ENCODE results near the gene FOXP1. TPM values are rescaled to one million over a fixed set of nuclear protein-coding genes. Genes with fewer than 3 reads are reported as not detected.

FOXP1 gene
- total RNA-seq, 4 donors from 2014 or later: 86.4 to 107 (median 93.8) TPM

DNA sequence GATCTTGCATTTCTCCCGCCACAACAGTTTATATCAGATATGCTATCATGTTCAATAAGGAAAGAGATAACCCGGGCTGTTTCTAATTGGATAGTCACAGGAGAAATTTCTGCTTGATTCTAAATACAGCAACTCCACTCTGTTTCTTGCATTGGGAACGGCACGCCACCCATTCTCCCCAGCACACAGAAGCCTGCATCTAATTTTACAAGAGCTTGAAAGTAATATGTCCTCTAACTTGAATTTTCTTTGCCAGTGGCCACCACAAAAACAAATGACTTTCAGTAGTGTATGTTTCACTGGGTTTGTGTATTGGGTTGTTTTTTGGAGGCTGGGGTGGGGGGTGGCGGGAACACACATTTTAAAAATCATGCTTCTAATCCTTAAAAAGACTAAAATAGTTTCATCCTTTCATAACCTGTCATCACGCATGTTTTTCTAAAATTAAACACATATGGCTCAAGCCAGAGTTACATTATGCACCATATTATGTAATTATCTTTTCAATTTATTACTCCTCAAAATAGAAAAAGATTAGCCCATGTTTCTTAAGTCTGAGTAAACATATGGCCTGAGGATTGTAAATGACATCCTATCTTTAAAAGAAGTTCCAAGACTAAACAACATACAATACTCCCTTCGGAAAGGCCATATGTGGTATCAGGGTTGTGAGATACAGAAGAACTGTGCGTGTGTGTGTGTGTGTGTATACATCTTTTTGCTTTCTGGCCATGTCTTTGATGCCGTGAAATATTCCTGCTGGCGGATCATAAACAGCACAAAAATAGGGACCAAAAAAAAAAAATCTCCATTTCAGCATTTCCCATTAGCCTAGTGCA, 176.3 kb downstream of the FOXP1 start:
- WGBS, 2 donors: 84 to 87% methylated on average over 10 of the region's 10 CpGs
- H3K9me3 ChIP-seq: no peaks in the 10 kb centered on the region
- no peak overlapping the region for H3K27ac ChIP-seq
- no peaks in the 10 kb centered on the region for H3K36me3 ChIP-seq
- H3K4me1 ChIP-seq: peaks cover 0 to 3% (median 1%) of the 10 kb centered on the region in 4 donors
- TF ChIP-seq POLR2A (IDR thresholded peaks at IDR 0.05): no peak
- TF ChIP-seq CTCF (IDR thresholded peaks at IDR 0.05): no peak
- TF ChIP-seq EP300 (IDR thresholded peaks at IDR 0.05): no peak
- H3K4me3 ChIP-seq: no peak overlapping the region
- no peaks in the 10 kb centered on the region for H3K27me3 ChIP-seq
- DNase-seq (ENCODE audit: low spot score in 2 of 2): no peak

- no peak for TF ChIP-seq CTCF (IDR thresholded peaks at IDR 0.05)
- TF ChIP-seq POLR2A (IDR thresholded peaks at IDR 0.05): no peak
- TF ChIP-seq EP300 (IDR thresholded peaks at IDR 0.05): no peak
- DNase-seq (ENCODE audit: low spot score in 2 of 2): no peak
- no peaks in the 10 kb centered on the region for H3K36me3 ChIP-seq
- H3K27me3 ChIP-seq: no peaks in the 10 kb centered on the region
- H3K9me3 ChIP-seq: no peaks in the 10 kb centered on the region
- no peak overlapping the region for H3K4me3 ChIP-seq
- H3K27ac ChIP-seq: no peak overlapping the region
- H3K4me1 ChIP-seq: peaks cover 0 to 20% (median 6%) of the 10 kb centered on the region in 4 donors
- WGBS, 2 donors: 72 to 77% methylated on average over 2 of the region's 2 CpGs
Observed at GRCh38 chr3:71402911-71403310, 180.6 kb downstream of the FOXP1 start.

DNA sequence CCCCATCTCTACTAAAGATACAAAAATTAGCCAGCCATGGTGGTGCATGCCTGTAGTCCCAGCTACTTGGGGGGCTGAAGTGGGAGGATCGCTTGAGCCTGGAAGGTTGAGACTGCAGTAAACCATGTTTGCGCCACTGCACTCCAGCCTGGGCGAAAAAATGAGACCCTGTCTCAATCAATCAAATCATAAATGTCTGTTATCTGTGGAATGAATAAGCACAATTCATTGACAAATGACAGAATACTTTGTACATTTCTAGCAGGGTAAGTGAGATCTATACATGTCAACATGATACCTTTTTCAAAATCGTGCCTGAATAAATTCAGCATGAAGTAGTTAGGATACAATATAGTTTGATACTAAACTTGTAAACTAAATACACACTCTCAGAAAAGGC, 181.2 kb downstream of the FOXP1 start:
- Histone ChIP-seq H3K4me1 (peaks cover 0 to 26% (median 8%) of the 10 kb centered on the region in 4 donors), H3K9me3 (no peaks in the 10 kb centered on the region), H3K27ac (no peak overlapping the region), H3K27me3 (no peaks in the 10 kb centered on the region), H3K36me3 (no peaks in the 10 kb centered on the region), H3K4me3 (no peak overlapping the region)
- WGBS, 2 donors: 92 to 95% methylated on average over 4 of the region's 4 CpGs
- DNase-seq (ENCODE audit: low spot score in 2 of 2): no peak
- TF ChIP-seq CTCF (IDR thresholded peaks at IDR 0.05) (no peak), POLR2A (IDR thresholded peaks at IDR 0.05) (no peak), EP300 (IDR thresholded peaks at IDR 0.05) (no peak)

DNA sequence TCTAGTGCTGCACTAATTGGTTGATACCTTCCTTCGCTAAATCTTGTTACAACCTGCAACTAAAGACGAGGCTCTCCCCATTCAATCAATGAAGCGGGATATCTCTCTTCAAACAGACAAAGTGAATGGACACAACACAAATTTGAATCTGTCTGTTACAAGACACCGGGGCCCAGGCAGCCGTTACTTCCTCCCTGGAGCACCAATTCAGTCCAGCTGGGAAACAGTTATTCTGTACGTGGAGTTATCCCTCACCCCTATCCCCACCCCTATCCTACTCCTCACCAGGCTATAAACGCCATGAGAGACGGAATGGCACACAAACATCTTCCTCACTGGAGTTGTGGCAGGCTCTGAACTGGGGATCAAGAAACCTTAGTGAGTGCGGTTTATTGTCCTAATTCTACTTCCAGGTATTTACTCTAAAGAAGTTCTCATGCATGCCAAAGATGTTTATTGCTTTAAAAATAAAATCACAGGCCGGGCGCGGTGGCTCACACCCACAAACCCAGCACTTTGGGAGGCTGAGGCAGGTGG, 181.8 kb downstream of the FOXP1 start:
- 88 to 90% methylated on average over 12 of the region's 12 CpGs for WGBS, 2 donors
- no peaks in the 10 kb centered on the region for H3K9me3 ChIP-seq
- no peak overlapping the region for H3K27ac ChIP-seq
- no peak overlapping the region for H3K4me3 ChIP-seq
- no peak for DNase-seq (ENCODE audit: low spot score in 2 of 2)
- peaks cover 0 to 29% (median 9%) of the 10 kb centered on the region in 4 donors for H3K4me1 ChIP-seq
- TF ChIP-seq EP300 (IDR thresholded peaks at IDR 0.05): no peak
- no peak for TF ChIP-seq CTCF (IDR thresholded peaks at IDR 0.05)
- TF ChIP-seq POLR2A (IDR thresholded peaks at IDR 0.05): no peak
- no peaks in the 10 kb centered on the region for H3K27me3 ChIP-seq
- H3K36me3 ChIP-seq: no peaks in the 10 kb centered on the region

- no peaks in the 10 kb centered on the region for H3K27me3 ChIP-seq
- H3K27ac ChIP-seq: no peak overlapping the region
- no peak for TF ChIP-seq CTCF (IDR thresholded peaks at IDR 0.05)
- no peak for TF ChIP-seq POLR2A (IDR thresholded peaks at IDR 0.05)
- TF ChIP-seq EP300 (IDR thresholded peaks at IDR 0.05): no peak
- no peaks in the 10 kb centered on the region for H3K9me3 ChIP-seq
- no peaks in the 10 kb centered on the region for H3K36me3 ChIP-seq
- no peak for DNase-seq (ENCODE audit: low spot score in 2 of 2)
- H3K4me1 ChIP-seq: peaks cover 0 to 35% (median 15%) of the 10 kb centered on the region in 4 donors
- H3K4me3 ChIP-seq: no peak overlapping the region
- WGBS, 2 donors: 47 to 52% methylated on average over 6 of the region's 6 CpGs
Observed at GRCh38 chr3:71400986-71401451, 182.5 kb downstream of the FOXP1 start.
